HEK293 (cell line): ENCODE results near the gene ADCYAP1R1.

ENCODE experiments used
- CTCF ChIA-PET: fragments of 350-600 bp; formaldehyde crosslinking; extraction: SDS; loops from one replicate; lab custom pipeline; 2021; ENCODE audit warnings: antibody characterized with exemption; lab: Yijun Ruan, JAX
- POLR2A ChIA-PET: fragments of 300-600 bp; formaldehyde crosslinking; extraction: SDS; loops from one replicate; lab custom pipeline; 2020; ENCODE audit warnings: antibody characterized with exemption, inconsistent platforms; lab: Yijun Ruan, JAX
- H3K27ac ChIP-seq: fragments of 200-500 bp; sonication (Bioruptor generic); 2 replicates; pipeline ENCODE4 v1.5.1; 2014; ENCODE audit warnings: low read depth, low read length, control low read depth, inconsistent platforms; ENCODE audit errors: extremely low read depth
- H3K36me3 ChIP-seq, 2 experiments: fragments of 200-500 bp in 1 of 2; sonication (Bioruptor generic) in 1 of 2; 1 replicate in 1 of 2; 2 replicates in 1 of 2; pipeline ENCODE4 v1.5.1; 2014 to 2017; ENCODE audit warnings: inconsistent platforms in 2 of 2, low read length in 2 of 2; ENCODE audit not compliant: control insufficient read depth in 2 of 2, insufficient read depth in 1 of 2
- H3K4me1 ChIP-seq: fragments of 200-500 bp; sonication (Bioruptor generic); 2 replicates; pipeline ENCODE4 v1.5.1; 2014; ENCODE audit warnings: mild to moderate bottlenecking, low read length, inconsistent platforms; ENCODE audit not compliant: control insufficient read depth, insufficient read depth
- H3K4me3 ChIP-seq: 2 replicates; pipeline ENCODE4 v1.5.1; 2011; ENCODE audit warnings: low read depth, mild to moderate bottlenecking, control low read depth, low read length, moderate library complexity
- H3K9me3 ChIP-seq: fragments of 200-500 bp; sonication (Bioruptor generic); 2 replicates; pipeline ENCODE4 v1.5.1; 2014; ENCODE audit warnings: low read depth, low read length, inconsistent platforms; ENCODE audit not compliant: control insufficient read depth, insufficient read depth
- BCL11A ChIP-seq: fragments of 450-650 bp; formaldehyde crosslinking; IDR thresholded peaks from 2 replicates; pipeline ENCODE4 v1.5.1; 2016; ENCODE audit warnings: low read depth, missing biosample characterization, missing genetic modification characterization
- GLIS2 ChIP-seq: fragments of 450-650 bp; formaldehyde crosslinking; IDR thresholded peaks from 2 replicates; pipeline ENCODE4 v1.5.1; 2016; ENCODE audit warnings: missing biosample characterization, missing genetic modification characterization
- KLF1 ChIP-seq: fragments of 450-650 bp; formaldehyde crosslinking; IDR thresholded peaks from 2 replicates; pipeline ENCODE4 v1.5.1; 2016; ENCODE audit warnings: missing biosample characterization, missing genetic modification characterization
- REST ChIP-seq: fragments of 450-650 bp; formaldehyde crosslinking; IDR thresholded peaks from 2 replicates; pipeline ENCODE4 v1.5.1; 2016; ENCODE audit warnings: missing biosample characterization, missing genetic modification characterization
- SALL2 ChIP-seq: fragments of 450-650 bp; formaldehyde crosslinking; IDR thresholded peaks from 2 replicates; pipeline ENCODE4 v1.5.0; 2017; ENCODE audit warnings: missing biosample characterization, mild to moderate bottlenecking, missing genetic modification characterization, borderline replicate concordance
- SP2 ChIP-seq: fragments of 450-650 bp; formaldehyde crosslinking; IDR thresholded peaks from 2 replicates; pipeline ENCODE4 v1.5.1; 2016; ENCODE audit warnings: missing biosample characterization, missing genetic modification characterization
- SP3 ChIP-seq: fragments of 450-650 bp; formaldehyde crosslinking; IDR thresholded peaks from 2 replicates; pipeline ENCODE4 v1.5.1; 2016; ENCODE audit warnings: missing biosample characterization, missing genetic modification characterization
- ZBTB17 ChIP-seq: fragments of 450-650 bp; formaldehyde crosslinking; IDR thresholded peaks from 2 replicates; pipeline ENCODE4 v1.5.1; 2016; ENCODE audit warnings: missing biosample characterization, missing genetic modification characterization
- ZFP37 ChIP-seq: fragments of 450-650 bp; formaldehyde crosslinking; IDR thresholded peaks from 2 replicates; pipeline ENCODE4 v1.5.1; 2016; ENCODE audit warnings: missing biosample characterization, missing genetic modification characterization
- ZNF114 ChIP-seq: fragments of 450-650 bp; formaldehyde crosslinking; IDR thresholded peaks from 2 replicates; pipeline ENCODE4 v1.5.0; 2017; ENCODE audit warnings: missing biosample characterization, missing genetic modification characterization
- ZNF140 ChIP-seq: fragments of 450-650 bp; formaldehyde crosslinking; IDR thresholded peaks from 2 replicates; pipeline ENCODE4 v1.5.1; 2016; ENCODE audit warnings: missing biosample characterization, missing genetic modification characterization
- ZNF169 ChIP-seq: fragments of 450-650 bp; formaldehyde crosslinking; IDR thresholded peaks from 2 replicates; pipeline ENCODE4 v1.5.1; 2016; ENCODE audit warnings: missing biosample characterization, missing genetic modification characterization
- ZNF175 ChIP-seq: fragments of 450-650 bp; formaldehyde crosslinking; IDR thresholded peaks from 2 replicates; pipeline ENCODE4 v1.5.1; 2016; ENCODE audit warnings: missing biosample characterization, missing genetic modification characterization
- ZNF221 ChIP-seq: fragments of 450-650 bp; formaldehyde crosslinking; IDR thresholded peaks from 2 replicates; pipeline ENCODE4 v1.5.1; 2017; ENCODE audit warnings: missing biosample characterization, missing genetic modification characterization, borderline replicate concordance
- ZNF350 ChIP-seq: fragments of 450-650 bp; formaldehyde crosslinking; IDR thresholded peaks from 2 replicates; pipeline ENCODE4 v1.5.0; 2017; ENCODE audit warnings: missing biosample characterization, mild to moderate bottlenecking, missing genetic modification characterization
- ZNF37A ChIP-seq: fragments of 450-650 bp; IDR thresholded peaks from 2 replicates; pipeline ENCODE4 v1.5.1; 2018; ENCODE audit warnings: missing biosample characterization, missing genetic modification characterization
- ZNF488 ChIP-seq: fragments of 450-650 bp; formaldehyde crosslinking; IDR thresholded peaks from 2 replicates; pipeline ENCODE4 v1.5.1; 2016; ENCODE audit warnings: missing biosample characterization, missing genetic modification characterization
- ZNF549 ChIP-seq: fragments of 450-650 bp; IDR thresholded peaks from 2 replicates; pipeline ENCODE4 v1.5.1; 2018; ENCODE audit warnings: missing biosample characterization, missing genetic modification characterization, mild to moderate bottlenecking, inconsistent platforms, moderate library complexity
- ZNF558 ChIP-seq: fragments of 450-650 bp; formaldehyde crosslinking; IDR thresholded peaks from 2 replicates; pipeline ENCODE4 v1.5.1; 2016; ENCODE audit warnings: missing biosample characterization, missing genetic modification characterization
- ZNF585B ChIP-seq: fragments of 450-650 bp; formaldehyde crosslinking; IDR thresholded peaks from 2 replicates; pipeline ENCODE4 v1.5.1; 2016; ENCODE audit warnings: missing biosample characterization, missing genetic modification characterization
- ZNF639 ChIP-seq: fragments of 450-650 bp; formaldehyde crosslinking; IDR thresholded peaks from 2 replicates; pipeline ENCODE4 v1.5.1; 2016; ENCODE audit warnings: missing biosample characterization, missing genetic modification characterization
- ZNF707 ChIP-seq: fragments of 450-650 bp; formaldehyde crosslinking; IDR thresholded peaks from 2 replicates; pipeline ENCODE4 v1.5.1; 2016; ENCODE audit warnings: missing biosample characterization, missing genetic modification characterization
- ZSCAN16 ChIP-seq: fragments of 450-650 bp; formaldehyde crosslinking; IDR thresholded peaks from 2 replicates; pipeline ENCODE4 v1.5.1; 2016; ENCODE audit warnings: missing biosample characterization, missing genetic modification characterization
- ZXDB ChIP-seq: fragments of 450-650 bp; formaldehyde crosslinking; IDR thresholded peaks from 2 replicates; pipeline ENCODE4 v1.5.1; 2016; ENCODE audit warnings: missing biosample characterization, missing genetic modification characterization

The ADCYAP1R1 gene

GRCh38 chr7:31095286-31096197 is 43.4 kb downstream of the ADCYAP1R1 start:
- ChIA-PET CTCF (interaction anchor here (0.6 to 1.6 kb wide), 2 partner anchors 27 to 29 kb away, joined by 3 to 9 read pairs; no protein-coding TSS in a partner anchor), POLR2A (no interaction called here)

GRCh38 chr7:31096198-31096876 is 44.2 kb downstream of the ADCYAP1R1 start:
- POLR2A ChIA-PET: no interaction called here
- no peaks in the 10 kb centered on the region for H3K9me3 ChIP-seq
- CTCF ChIA-PET: interaction anchor here (4.7 kb wide), 1 partner anchor 27 kb away, joined by 23 read pairs; no protein-coding TSS in a partner anchor
- no peak overlapping the region for H3K27ac ChIP-seq
- H3K4me1 ChIP-seq: no peaks in the 10 kb centered on the region
- H3K36me3 ChIP-seq: no peaks in the 10 kb centered on the region
- TF ChIP-seq ZNF37A (tag by site-specific recombination) (no peak), GLIS2 (tag by site-specific recombination) (no peak), REST (no peak), ZNF175 (tag by site-specific recombination) (no peak), SP2 (tag by site-specific recombination) (no peak), ZNF488 (tag by site-specific recombination) (no peak)
- H3K4me3 ChIP-seq: no peak overlapping the region

More at GRCh38 chr7:31095286-31096197, 43.4 kb downstream of the ADCYAP1R1 start:
- Histone ChIP-seq H3K4me1 (no peaks in the 10 kb centered on the region), H3K4me3 (no peak overlapping the region), H3K9me3 (no peaks in the 10 kb centered on the region), H3K27ac (no peak overlapping the region), H3K36me3 (no peaks in the 10 kb centered on the region)
- TF ChIP-seq ZNF488 (tag by site-specific recombination) (no peak), ZNF707 (tag by site-specific recombination) (no peak), SALL2 (tag by site-specific recombination) (no peak)

GRCh38 chr7:31096877-31097258 is 44.8 kb downstream of the ADCYAP1R1 start:
- H3K36me3 ChIP-seq: no peaks in the 10 kb centered on the region
- TF ChIP-seq ZXDB (tag by site-specific recombination): no peak
- no peak for TF ChIP-seq ZBTB17
- no peak for TF ChIP-seq ZNF558 (tag by site-specific recombination)
- TF ChIP-seq KLF1 (tag by site-specific recombination): no peak
- no peak for TF ChIP-seq BCL11A (tag by site-specific recombination)
- TF ChIP-seq ZNF169: no peak
- no peak for TF ChIP-seq ZNF549 (tag by site-specific recombination)
- no peak for TF ChIP-seq ZNF140 (tag by site-specific recombination)
- TF ChIP-seq ZNF350: no peak
- no peak for TF ChIP-seq ZFP37 (tag by site-specific recombination)
- TF ChIP-seq ZNF639: no peak
- no peak for TF ChIP-seq ZSCAN16
- TF ChIP-seq SP3 (tag by site-specific recombination): no peak
- TF ChIP-seq ZNF221 (tag by site-specific recombination): no peak
- TF ChIP-seq ZNF585B: no peak
- TF ChIP-seq ZNF114 (tag by site-specific recombination): no peak
- TF ChIP-seq, all 188 proteins: peak for 0
- ChIA-PET CTCF (interaction anchor here (4.7 kb wide), 1 partner anchor 26 kb away, joined by 23 read pairs; no protein-coding TSS in a partner anchor), POLR2A (no interaction called here)
- no peaks in the 10 kb centered on the region for H3K4me1 ChIP-seq
- no peak overlapping the region for H3K4me3 ChIP-seq
- no peaks in the 10 kb centered on the region for H3K9me3 ChIP-seq
- no peak overlapping the region for H3K27ac ChIP-seq
